HG03095 (cell line): ENCODE data around the gene PHLDB2.

Experiments
- ATAC-seq: cut with Tn5 transposase; IDR thresholded peaks from one replicate; pipeline ENCODE4 v1.9.1; 2021; ENCODE audit warnings: moderate library complexity; ENCODE audit not compliant: unreplicated experiment

The PHLDB2 gene

DNA sequence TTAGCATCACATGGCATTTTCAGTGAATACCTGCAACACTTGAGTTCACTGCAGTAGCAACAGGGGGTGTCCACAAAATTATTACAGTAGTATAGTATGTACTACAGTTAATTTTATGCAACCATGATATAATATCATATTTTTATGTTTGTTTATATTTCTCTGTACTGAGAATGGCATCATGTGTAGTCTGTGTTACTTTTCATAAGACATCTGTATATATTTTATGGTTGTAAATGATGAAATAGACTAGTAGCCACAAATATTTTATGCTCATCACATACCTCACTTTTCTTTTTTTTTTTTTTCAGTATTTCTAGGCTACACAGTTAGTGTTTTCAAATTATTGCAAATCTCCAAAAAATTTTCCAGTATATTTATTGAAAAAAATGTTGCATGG is 22.4 kb downstream of the PHLDB2 start:
- no peak for ATAC-seq

DNA sequence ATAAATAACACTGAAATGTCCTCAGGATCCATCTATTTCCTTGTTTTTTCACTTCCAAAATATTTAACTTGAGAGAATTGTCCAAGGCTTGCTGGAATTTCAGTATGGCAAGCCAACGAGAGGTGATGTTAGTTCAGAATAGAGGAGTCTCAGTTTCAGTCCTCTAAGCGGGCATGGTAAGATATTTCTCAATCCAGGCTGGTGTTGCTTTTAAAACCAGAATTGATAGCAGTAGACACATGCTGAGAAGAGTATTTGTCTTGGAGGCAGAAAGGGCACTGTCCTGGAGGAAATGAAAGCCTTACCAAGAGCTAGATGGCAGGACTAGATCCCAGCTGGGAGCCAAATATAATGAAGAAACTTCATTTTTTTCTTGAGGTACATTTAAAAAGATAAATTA is 23.1 kb downstream of the PHLDB2 start:
- ATAC-seq: no peak

GRCh38 chr3:111882799-111883198 is 23.7 kb downstream of the PHLDB2 start:
- ATAC-seq: peak; percentile 94

GRCh38 chr3:111884411-111885018 is 25.4 kb downstream of the PHLDB2 start:
- no peak for ATAC-seq

GRCh38 chr3:111885578-111885977 is 26.5 kb downstream of the PHLDB2 start:
- ATAC-seq: no peak

DNA sequence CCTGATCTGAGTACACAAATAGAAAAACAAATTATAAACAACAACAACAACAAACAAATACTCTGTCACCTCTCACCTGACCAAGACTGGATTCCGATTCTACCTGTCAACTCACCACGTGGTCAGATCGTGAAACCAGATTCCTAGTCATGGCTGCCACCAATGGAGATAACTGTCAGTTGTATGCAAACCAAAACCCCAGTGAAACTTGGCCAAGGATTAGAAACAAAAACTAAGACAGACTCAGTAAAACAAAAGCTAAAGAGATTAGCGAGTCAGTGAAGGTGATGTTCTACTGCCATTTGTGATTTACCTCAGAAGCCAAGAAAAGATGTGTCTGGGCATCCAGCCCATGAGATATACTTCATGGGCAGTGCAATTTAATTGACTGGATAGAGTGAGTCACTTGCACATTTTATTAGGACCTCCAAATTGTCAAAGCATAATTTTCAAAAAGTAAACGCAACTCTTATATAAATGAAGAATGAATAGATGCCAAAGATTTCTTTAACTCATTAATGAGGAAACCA is 31.1 kb downstream of the PHLDB2 start:
- ATAC-seq: no peak

GRCh38 chr3:111892070-111892469 is 33.0 kb downstream of the PHLDB2 start:
- ATAC-seq: no peak

DNA sequence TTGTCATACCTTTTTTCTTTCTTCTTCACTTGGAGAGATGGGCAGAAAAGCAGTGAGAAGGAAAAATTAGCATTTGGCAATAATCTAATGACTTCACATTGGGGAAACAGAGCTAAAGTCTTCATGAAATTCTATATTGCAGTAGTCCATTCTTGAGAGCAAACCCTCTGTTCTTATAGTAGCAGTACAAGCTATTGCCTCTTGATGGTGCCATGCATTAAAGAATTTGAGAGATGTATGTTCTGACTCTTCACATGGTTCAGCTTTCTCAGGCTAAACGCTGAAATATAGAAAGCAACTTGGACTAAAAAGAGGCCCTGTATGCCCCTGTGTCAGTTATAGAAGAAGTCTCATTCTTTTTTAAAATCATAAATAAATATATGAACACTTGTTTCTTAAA is 36.0 kb downstream of the PHLDB2 start:
- no peak for ATAC-seq

GRCh38 chr3:111899966-111900365 is 40.9 kb downstream of the PHLDB2 start:
- no peak for ATAC-seq

- no peak for ATAC-seq
Observed at GRCh38 chr3:111901637-111902036, 42.6 kb downstream of the PHLDB2 start.

DNA sequence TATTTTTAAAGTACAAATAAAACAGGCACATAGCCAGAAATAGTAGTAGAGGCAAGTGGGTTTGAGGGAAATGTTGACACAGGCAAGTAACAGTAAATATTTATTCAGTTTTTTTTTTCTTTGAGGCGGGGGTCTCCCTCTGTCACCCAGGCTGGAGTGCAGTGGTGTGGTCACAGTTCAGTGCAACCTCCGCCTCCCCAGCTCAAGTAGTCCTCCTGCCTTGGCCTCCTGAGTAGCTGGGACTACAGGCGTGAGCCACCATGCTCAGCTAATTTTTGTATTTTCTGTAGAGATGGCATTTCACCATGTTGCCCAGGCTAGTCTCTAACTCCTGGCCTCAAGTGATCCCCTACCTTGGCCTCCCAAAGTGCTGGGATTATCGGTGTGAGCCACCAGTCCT is 43.5 kb downstream of the PHLDB2 start:
- no peak for ATAC-seq

DNA sequence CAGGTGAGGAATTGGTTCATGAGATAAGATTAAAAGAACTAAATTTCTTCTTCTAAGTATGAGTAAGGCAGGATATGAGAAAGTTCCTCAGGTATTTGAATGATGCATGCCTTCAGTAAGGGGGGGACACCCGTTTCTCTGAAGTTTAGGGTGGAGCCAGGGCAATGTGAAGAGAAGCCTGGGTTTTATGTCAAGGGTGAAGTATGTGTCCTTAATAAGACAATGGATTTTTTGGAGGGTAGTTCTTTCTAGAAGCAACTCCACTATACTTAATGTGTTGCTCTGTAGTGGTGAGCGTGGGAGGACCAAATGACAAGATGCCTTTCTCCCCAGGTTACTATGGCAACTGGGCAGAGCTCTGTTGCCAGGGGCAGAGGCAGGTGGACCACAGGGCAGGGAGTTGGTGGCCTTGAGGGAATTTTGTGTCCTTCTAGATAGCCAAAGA is 44.0 kb downstream of the PHLDB2 start:
- ATAC-seq: no peak

GRCh38 chr3:111904376-111905241 is 45.5 kb downstream of the PHLDB2 start:
- ATAC-seq: no peak

DNA sequence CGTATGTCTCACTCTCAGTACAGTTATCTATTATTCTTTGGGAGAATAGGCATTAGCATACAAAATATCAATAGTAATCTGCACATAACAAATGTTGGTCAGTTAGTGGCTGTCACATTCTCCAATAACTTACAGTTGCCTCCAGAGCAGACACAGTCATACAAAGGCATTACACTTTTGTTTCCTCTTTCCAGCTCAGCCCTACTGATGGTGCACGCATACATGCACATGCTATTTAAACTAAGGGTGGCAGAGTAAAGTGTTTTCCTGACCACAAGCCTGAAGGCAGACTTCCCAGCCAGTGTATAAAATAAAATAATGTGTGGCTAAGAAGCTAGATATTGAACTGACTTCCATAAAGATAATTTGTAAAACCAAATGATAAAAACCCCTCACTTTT is 47.6 kb downstream of the PHLDB2 start:
- no peak for ATAC-seq

- no peak for ATAC-seq
Observed at GRCh38 chr3:111907151-111907550, 48.1 kb downstream of the PHLDB2 start.

- ATAC-seq: no peak
Observed at GRCh38 chr3:111910806-111911205, 51.7 kb downstream of the PHLDB2 start.

GRCh38 chr3:111911446-111911845 is 52.4 kb downstream of the PHLDB2 start:
- no peak for ATAC-seq

- no peak for ATAC-seq
Observed at GRCh38 chr3:111913163-111913763, 54.2 kb downstream of the PHLDB2 start.

GRCh38 chr3:111915905-111916304 is 56.8 kb downstream of the PHLDB2 start:
- no peak for ATAC-seq

DNA sequence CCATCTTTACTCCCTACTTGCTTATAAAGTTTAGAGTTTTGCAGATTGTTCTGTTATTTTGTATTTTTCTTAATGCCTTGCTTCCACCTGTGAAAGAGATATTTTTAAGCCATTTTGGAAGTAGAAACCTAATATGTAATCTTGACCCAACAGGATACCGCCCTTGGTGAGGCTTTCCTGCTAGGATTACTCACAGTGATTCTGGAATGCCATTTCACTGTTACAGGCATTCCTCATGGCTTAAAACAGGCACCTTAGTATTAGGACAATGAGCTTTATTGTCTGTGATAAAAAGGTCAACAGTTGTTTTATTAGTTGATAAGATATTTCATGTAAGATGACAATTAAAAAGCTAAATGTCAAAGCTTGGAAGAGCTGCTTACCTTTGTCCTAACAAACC is 58.2 kb downstream of the PHLDB2 start:
- no peak for ATAC-seq

- ATAC-seq: no peak
Observed at GRCh38 chr3:111919370-111920065, 60.5 kb downstream of the PHLDB2 start.
